IMR-90 (cell line): ENCODE measurements around the gene ENOX1. TPM values are rescaled to one million over a fixed set of nuclear protein-coding genes. Genes with fewer than 3 reads are reported as not detected.

ENCODE experiments used
- ATAC-seq: fragments of 200-7000 bp; cut with Tn5 transposase; 2 replicates; pipeline ENCODE4 v1.9.1; 2020; ENCODE audit warnings: low read depth, mild to moderate bottlenecking, moderate library complexity
- BruUV-seq: library from RNA; stranded (reverse); fragments of 400-500 nt; replicated peaks from 2 replicates; lab custom pipeline; 2021; lab: Mats Ljungman, UMichigan
- CTCF ChIA-PET: fragments of 300-600 bp; formaldehyde crosslinking; extraction: SDS; loops from one replicate; lab custom pipeline; 2021; ENCODE audit warnings: antibody characterized with exemption; lab: Yijun Ruan, JAX
- POLR2A ChIA-PET: fragments of 300-600 bp; sonication (Branson Sonifier 250); formaldehyde crosslinking; loops from one replicate; lab custom pipeline; 2022; ENCODE audit warnings: antibody characterized with exemption; ENCODE audit not compliant: unreplicated experiment; lab: Charles Lee
- DNase-seq: peaks from one replicate; pipeline ENCODE4 v3.0.0; 2013
- H2AFZ ChIP-seq: replicated peaks from 2 replicates; pipeline ENCODE3; 2013; ENCODE audit warnings: low read length, mild to moderate bottlenecking; ENCODE audit not compliant: poor library complexity
- H2AK5ac ChIP-seq: 2 replicates; pipeline ENCODE4 v1.6.1; 2013; ENCODE audit warnings: low read depth, low read length, inconsistent platforms
- H2AK9ac ChIP-seq: replicated peaks from 2 replicates; pipeline ENCODE3; 2013; ENCODE audit warnings: mild to moderate bottlenecking, low read depth, low read length, moderate library complexity; ENCODE audit not compliant: poor library complexity
- H2BK120ac ChIP-seq: 2 replicates; pipeline ENCODE4 v1.6.1; 2013; ENCODE audit warnings: low read depth, low read length, inconsistent platforms
- H2BK15ac ChIP-seq: 3 replicates; pipeline ENCODE4 v1.6.1; 2013; ENCODE audit warnings: low read depth, low read length, inconsistent platforms
- H2BK20ac ChIP-seq: 2 replicates; pipeline ENCODE4 v1.6.1; 2013; ENCODE audit warnings: low read depth, mild to moderate bottlenecking, inconsistent platforms, low read length, moderate library complexity
- H2BK5ac ChIP-seq: 2 replicates; pipeline ENCODE4 v1.6.1; 2013; ENCODE audit warnings: mild to moderate bottlenecking, low read depth, low read length, inconsistent platforms; ENCODE audit not compliant: poor library complexity, severe bottlenecking
- H3K14ac ChIP-seq: replicated peaks from 2 replicates; pipeline ENCODE4 v1.6.1; 2013; ENCODE audit warnings: low read depth, low read length, inconsistent platforms
- H3K18ac ChIP-seq: 2 replicates; pipeline ENCODE4 v1.6.1; 2013; ENCODE audit warnings: low read depth, low read length, control low read depth
- H3K23ac ChIP-seq: 2 replicates; pipeline ENCODE4 v1.6.1; 2013; ENCODE audit warnings: low read depth, low read length, inconsistent platforms
- H3K27ac ChIP-seq: 2 replicates; pipeline ENCODE4 v1.5.1; 2013; ENCODE audit warnings: mild to moderate bottlenecking, control low read depth, low read length; ENCODE audit not compliant: insufficient read depth
- H3K27me3 ChIP-seq: 2 replicates; pipeline ENCODE4 v1.6.1; 2013; ENCODE audit warnings: low read length; ENCODE audit not compliant: control insufficient read depth, insufficient read depth
- H3K36me3 ChIP-seq: 2 replicates; pipeline ENCODE4 v1.6.1; 2013; ENCODE audit warnings: low read length, mixed read lengths; ENCODE audit not compliant: control insufficient read depth, insufficient read depth
- H3K4ac ChIP-seq: 2 replicates; pipeline ENCODE4 v1.6.1; 2013; ENCODE audit warnings: low read depth, low read length, inconsistent platforms
- H3K4me1 ChIP-seq: 2 replicates; pipeline ENCODE4 v1.6.1; 2013; ENCODE audit warnings: low read length, mixed read lengths; ENCODE audit not compliant: control insufficient read depth, insufficient read depth
- H3K4me2 ChIP-seq: 2 replicates; pipeline ENCODE4 v1.6.1; 2013; ENCODE audit warnings: low read depth, mild to moderate bottlenecking, control low read depth, low read length, moderate library complexity
- H3K4me3 ChIP-seq: 2 replicates; pipeline ENCODE4 v1.5.1; 2013; ENCODE audit warnings: low read depth, mild to moderate bottlenecking, control low read depth, low read length, moderate library complexity; ENCODE audit not compliant: insufficient read depth
- H3K56ac ChIP-seq: 2 replicates; pipeline ENCODE4 v1.6.1; 2013; ENCODE audit warnings: low read length, inconsistent platforms; ENCODE audit not compliant: insufficient read depth; ENCODE audit errors: extremely low read depth
- H3K79me1 ChIP-seq, 2 experiments: 2 replicates each; pipeline ENCODE4 v1.6.1; 2013; ENCODE audit warnings: low read length in 2 of 2, inconsistent platforms in 1 of 2, low read depth in 1 of 2
- H3K9ac ChIP-seq: 2 replicates; pipeline ENCODE4 v1.6.1; 2013; ENCODE audit warnings: low read depth, low read length, control low read depth
- H3K9me1 ChIP-seq: 2 replicates; pipeline ENCODE4 v1.6.1; 2013; ENCODE audit warnings: low read length, inconsistent platforms; ENCODE audit not compliant: insufficient read depth
- H3K9me3 ChIP-seq: 2 replicates; pipeline ENCODE4 v1.6.1; 2013; ENCODE audit warnings: low read length; ENCODE audit not compliant: control insufficient read depth, insufficient read depth
- H4K20me1 ChIP-seq: 2 replicates; pipeline ENCODE4 v1.6.1; 2013; ENCODE audit warnings: low read length, inconsistent platforms; ENCODE audit not compliant: insufficient read depth
- H4K5ac ChIP-seq: 2 replicates; pipeline ENCODE4 v1.6.1; 2013; ENCODE audit warnings: mild to moderate bottlenecking, low read depth, low read length, control low read depth
- H4K8ac ChIP-seq, 2 experiments: 2 replicates each; pipeline ENCODE4 v1.6.1; 2013; ENCODE audit warnings: low read depth in 2 of 2, low read length in 2 of 2, control low read depth in 1 of 2, inconsistent platforms in 1 of 2
- H4K91ac ChIP-seq: 2 replicates; pipeline ENCODE4 v1.6.1; 2013; ENCODE audit warnings: low read depth, low read length, inconsistent platforms; ENCODE audit not compliant: insufficient read depth
- BHLHE40 ChIP-seq: fragments of 150-350 bp; IDR thresholded peaks from 2 replicates; pipeline ENCODE4 v1.6.1; 2016; ENCODE audit warnings: mild to moderate bottlenecking, low read depth, low read length
- CEBPB ChIP-seq: IDR thresholded peaks from 2 replicates; pipeline ENCODE4 v1.6.1; 2012; ENCODE audit warnings: low read depth, low read length, improper control_type of control experiment
- CHD1 ChIP-seq: IDR thresholded peaks from 2 replicates; pipeline ENCODE4 v1.6.1; 2012; ENCODE audit warnings: low read depth, low read length, improper control_type of control experiment
- FOS ChIP-seq: fragments of 150-350 bp; IDR thresholded peaks from 2 replicates; pipeline ENCODE4 v1.6.1; 2016; ENCODE audit warnings: low read depth, low read length
- MAFK ChIP-seq: IDR thresholded peaks from 2 replicates; pipeline ENCODE4 v1.6.1; 2012; ENCODE audit warnings: low read depth, low read length, improper control_type of control experiment
- MAZ ChIP-seq: IDR thresholded peaks from 2 replicates; pipeline ENCODE4 v1.6.1; 2012; ENCODE audit warnings: low read depth, mild to moderate bottlenecking, low read length, improper control_type of control experiment, moderate library complexity, borderline replicate concordance
- MXI1 ChIP-seq: IDR thresholded peaks from 2 replicates; pipeline ENCODE4 v1.6.1; 2012; ENCODE audit warnings: low read depth, mild to moderate bottlenecking, low read length, moderate library complexity, borderline replicate concordance
- NFE2L2 ChIP-seq: fragments of 150-350 bp; IDR thresholded peaks from 2 replicates; pipeline ENCODE4 v1.6.1; 2016; ENCODE audit warnings: low read depth, mild to moderate bottlenecking, low read length
- POLR2A ChIP-seq: IDR thresholded peaks from 2 replicates; pipeline ENCODE4 v1.6.1; 2012; ENCODE audit warnings: mild to moderate bottlenecking, low read depth, low read length
- RAD21 ChIP-seq: IDR thresholded peaks from 2 replicates; pipeline ENCODE4 v1.6.1; 2012; ENCODE audit warnings: low read length, improper control_type of control experiment
- RCOR1 ChIP-seq: IDR thresholded peaks from 2 replicates; pipeline ENCODE4 v1.6.1; 2012; ENCODE audit warnings: mild to moderate bottlenecking, low read length, improper control_type of control experiment; ENCODE audit not compliant: insufficient replicate concordance
- RFX5 ChIP-seq: IDR thresholded peaks from 2 replicates; pipeline ENCODE4 v1.8.0; 2012; ENCODE audit warnings: low read depth, mild to moderate bottlenecking, low read length, moderate library complexity
- SMC3 ChIP-seq: fragments of 150-350 bp; IDR thresholded peaks from 2 replicates; pipeline ENCODE4 v1.6.1; 2016; ENCODE audit warnings: low read depth, mild to moderate bottlenecking, antibody characterized with exemption, low read length, moderate library complexity
- WGBS, 2 experiments: methylation state at CpG; one replicate each; pipeline versions ENCODE4 v1.1.5 to v1.1.7; 2013; ENCODE audit warnings: missing lambda C conversion rate in 2 of 2; ENCODE audit not compliant: insufficient read length in 1 of 2; ENCODE audit errors: extremely low coverage in 2 of 2; 5-methylcytosine and 5-hydroxymethylcytosine counted together
- dilution Hi-C: fragments of 300-500 bp; cut with HindIII; formaldehyde crosslinking; loops from one replicate; pipeline ENCODE4 v1.14.3; 2018; ENCODE audit warnings: low sequenced_read_pairs; ENCODE audit not compliant: unreplicated experiment
- in situ Hi-C: fragments of 300-500 bp; cut with MboI; formaldehyde crosslinking; loops from 3 replicates; pipeline ENCODE4 v1.14.3; 2019; ENCODE audit warnings: low sequenced_read_pairs, inconsistent platforms, mixed read lengths
- intact Hi-C: fragments of 100-400 bp; cut with micrococcal nuclease; formaldehyde crosslinking; loops from 2 replicates; pipeline ENCODE4 v1.10.0; 2022
- polyA plus RNA-seq, 3 experiments: library from polyadenylated mRNA; depleted of rRNA; stranded (reverse); fragments of >200 nt; gene quantifications; 2 replicates each; pipeline ENCODE4 v1.2.3, GENCODE V29; 2012; ENCODE audit warnings: low replicate concordance in 1 of 3
- total RNA-seq: library from RNA; depleted of rRNA; stranded (reverse); fragments of >200 nt; gene quantifications from 2 replicates; pipeline ENCODE4 v1.2.3, GENCODE V29; 2012
- TF ChIP-seq, protein P1 (sequence below): fragments of 150-350 bp; IDR thresholded peaks from 2 replicates; pipeline ENCODE4 v1.6.1; 2016; ENCODE audit warnings: low read depth, mild to moderate bottlenecking, low read length, moderate library complexity, borderline replicate concordance
- TF ChIP-seq, protein P2 (sequence below): fragments of 150-350 bp; IDR thresholded peaks from 2 replicates; pipeline ENCODE4 v1.6.1; 2017; ENCODE audit warnings: mild to moderate bottlenecking, antibody characterized with exemption, low read length, low read depth
- TF ChIP-seq, protein P3 (sequence below): conservative IDR thresholded peaks from 2 replicates; pipeline ENCODE4 v1.5.1; 2012; ENCODE audit warnings: mild to moderate bottlenecking, low read depth, low read length, improper control_type of control experiment

The ENOX1 gene
- total and polyA plus RNA-seq, 2 of the 4 experiments (the other 2 are of a cell fraction), result 0.99 to 1.3 TPM

DNA sequence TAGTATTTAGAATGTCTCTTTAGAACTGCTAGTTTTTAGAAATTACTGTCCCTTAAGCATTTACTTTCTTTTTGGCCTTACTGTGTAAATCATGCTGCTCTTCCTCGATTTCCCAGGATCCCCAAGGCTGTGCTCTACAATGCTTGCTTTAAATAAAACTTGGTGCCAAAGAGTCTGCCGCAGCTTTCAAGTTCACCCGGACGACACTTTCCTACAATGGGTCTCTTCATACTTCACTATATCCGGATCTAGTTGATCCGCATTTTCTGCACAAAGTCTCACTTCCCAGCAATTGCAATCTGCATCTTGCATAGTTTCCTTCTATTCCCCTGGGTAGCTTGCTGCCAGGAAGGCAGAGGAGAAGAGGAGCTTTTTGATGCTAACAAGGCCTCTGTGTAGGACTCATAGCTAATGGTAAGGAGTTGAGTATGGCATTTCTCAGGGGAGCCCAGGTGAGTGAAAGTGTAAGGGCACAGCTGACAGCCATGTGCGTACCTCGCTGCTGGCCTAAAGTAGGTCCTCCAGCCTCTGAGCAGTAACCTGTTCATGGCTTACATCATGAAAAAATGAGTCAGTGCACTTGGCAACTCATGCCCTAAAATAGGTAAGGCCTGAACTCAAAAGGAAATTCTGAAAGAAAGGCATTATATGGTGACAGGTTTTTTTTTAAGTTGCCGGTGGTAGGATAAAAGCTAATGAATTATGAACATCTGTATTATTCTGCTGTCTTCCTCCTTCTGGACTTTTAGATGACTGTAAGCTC is 101.6 kb downstream of the ENOX1 start:
- no peak for ATAC-seq
- Histone ChIP-seq H3K79me1 (no peaks in the 10 kb centered on the region), H3K4me3 (no peak overlapping the region), H3K9ac (no peak overlapping the region), H2AK9ac (no peak overlapping the region), H2BK120ac (no peak overlapping the region), H3K14ac (no peak overlapping the region), H3K23ac (no peak overlapping the region), H3K27ac (no peak overlapping the region), H2BK5ac (no peak overlapping the region), H2BK15ac (no peak overlapping the region), H3K9me3 (no peaks in the 10 kb centered on the region), H3K27me3 (no peaks in the 10 kb centered on the region), H4K20me1 (no peaks in the 10 kb centered on the region), H4K91ac (no peak overlapping the region), H3K18ac (no peak overlapping the region), H3K56ac (no peak overlapping the region), H3K4ac (no peak overlapping the region), H2BK20ac (no peak overlapping the region), H4K5ac (no peak overlapping the region), H3K4me2 (no peak overlapping the region), H3K9me1 (no peaks in the 10 kb centered on the region), H2AFZ (no peak overlapping the region), H3K4me1 (no peaks in the 10 kb centered on the region; the same call in 1 of the 2 replicates), H2AK5ac (no peak overlapping the region), H4K8ac (no peak overlapping the region), H3K36me3 (no peaks in the 10 kb centered on the region)
- TF ChIP-seq, protein P1, sequence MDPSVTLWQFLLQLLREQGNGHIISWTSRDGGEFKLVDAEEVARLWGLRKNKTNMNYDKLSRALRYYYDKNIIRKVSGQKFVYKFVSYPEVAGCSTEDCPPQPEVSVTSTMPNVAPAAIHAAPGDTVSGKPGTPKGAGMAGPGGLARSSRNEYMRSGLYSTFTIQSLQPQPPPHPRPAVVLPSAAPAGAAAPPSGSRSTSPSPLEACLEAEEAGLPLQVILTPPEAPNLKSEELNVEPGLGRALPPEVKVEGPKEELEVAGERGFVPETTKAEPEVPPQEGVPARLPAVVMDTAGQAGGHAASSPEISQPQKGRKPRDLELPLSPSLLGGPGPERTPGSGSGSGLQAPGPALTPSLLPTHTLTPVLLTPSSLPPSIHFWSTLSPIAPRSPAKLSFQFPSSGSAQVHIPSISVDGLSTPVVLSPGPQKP, result no peak
- TF ChIP-seq NFE2L2, result no peak
- no peak for TF ChIP-seq MXI1
- no peak for TF ChIP-seq CEBPB
- TF ChIP-seq BHLHE40, result no peak
- no peak for TF ChIP-seq RAD21
- no peak for TF ChIP-seq SMC3
- TF ChIP-seq POLR2A, result no peak
- TF ChIP-seq CHD1, result no peak
- no peak for TF ChIP-seq RCOR1
- TF ChIP-seq FOS, result no peak
- TF ChIP-seq MAFK, result no peak
- TF ChIP-seq, protein P2, sequence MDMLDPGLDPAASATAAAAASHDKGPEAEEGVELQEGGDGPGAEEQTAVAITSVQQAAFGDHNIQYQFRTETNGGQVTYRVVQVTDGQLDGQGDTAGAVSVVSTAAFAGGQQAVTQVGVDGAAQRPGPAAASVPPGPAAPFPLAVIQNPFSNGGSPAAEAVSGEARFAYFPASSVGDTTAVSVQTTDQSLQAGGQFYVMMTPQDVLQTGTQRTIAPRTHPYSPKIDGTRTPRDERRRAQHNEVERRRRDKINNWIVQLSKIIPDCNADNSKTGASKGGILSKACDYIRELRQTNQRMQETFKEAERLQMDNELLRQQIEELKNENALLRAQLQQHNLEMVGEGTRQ, result no peak
- no peak for TF ChIP-seq RFX5
- TF ChIP-seq, protein P3, sequence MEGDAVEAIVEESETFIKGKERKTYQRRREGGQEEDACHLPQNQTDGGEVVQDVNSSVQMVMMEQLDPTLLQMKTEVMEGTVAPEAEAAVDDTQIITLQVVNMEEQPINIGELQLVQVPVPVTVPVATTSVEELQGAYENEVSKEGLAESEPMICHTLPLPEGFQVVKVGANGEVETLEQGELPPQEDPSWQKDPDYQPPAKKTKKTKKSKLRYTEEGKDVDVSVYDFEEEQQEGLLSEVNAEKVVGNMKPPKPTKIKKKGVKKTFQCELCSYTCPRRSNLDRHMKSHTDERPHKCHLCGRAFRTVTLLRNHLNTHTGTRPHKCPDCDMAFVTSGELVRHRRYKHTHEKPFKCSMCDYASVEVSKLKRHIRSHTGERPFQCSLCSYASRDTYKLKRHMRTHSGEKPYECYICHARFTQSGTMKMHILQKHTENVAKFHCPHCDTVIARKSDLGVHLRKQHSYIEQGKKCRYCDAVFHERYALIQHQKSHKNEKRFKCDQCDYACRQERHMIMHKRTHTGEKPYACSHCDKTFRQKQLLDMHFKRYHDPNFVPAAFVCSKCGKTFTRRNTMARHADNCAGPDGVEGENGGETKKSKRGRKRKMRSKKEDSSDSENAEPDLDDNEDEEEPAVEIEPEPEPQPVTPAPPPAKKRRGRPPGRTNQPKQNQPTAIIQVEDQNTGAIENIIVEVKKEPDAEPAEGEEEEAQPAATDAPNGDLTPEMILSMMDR, result no peak
- TF ChIP-seq MAZ, result no peak
- CTCF ChIA-PET, result no interaction called here
- DNase-seq, result no peak
- POLR2A ChIA-PET, result no interaction called here
- dilution Hi-C loops, result no loop called here
- WGBS, 2 experiments, result 94% methylated on average over 4 of the region's 9 CpGs; no CpG with 5 or more reads in 1 of the 2 experiments
- in situ Hi-C loops, result no loop called here
- BruUV-seq, result no TSS peak
- intact Hi-C loops, result no loop called here
